GM10248 (cell line): ENCODE results near the gene FARS2.
A peak's percentile ranks its signal among the peaks of the same experiment; 100 is the strongest.

ENCODE experiments used
- CTCF ChIA-PET: fragments of 300-600 bp; sonication (Branson Sonifier 250); formaldehyde crosslinking; extraction: SDS; loops from one replicate; lab custom pipeline; 2021; ENCODE audit warnings: antibody characterized with exemption; lab: Yijun Ruan, JAX
- POLR2A ChIA-PET: fragments of 350-650 bp; sonication (Branson Sonifier 250); formaldehyde crosslinking; extraction: SDS; loops from one replicate; lab custom pipeline; 2020; ENCODE audit warnings: antibody characterized with exemption; lab: Yijun Ruan, JAX
- DNase-seq: peaks from one replicate; pipeline ENCODE4 v3.0.0; 2012; ENCODE audit errors: extremely low spot score
- TF ChIP-seq, protein P1 (sequence below): IDR thresholded peaks from 2 replicates; pipeline ENCODE4 v1.5.1; 2012; ENCODE audit warnings: mild to moderate bottlenecking, low read depth; ENCODE audit errors: extremely low read depth, missing control alignments, control extremely low read depth

The FARS2 gene

DNA sequence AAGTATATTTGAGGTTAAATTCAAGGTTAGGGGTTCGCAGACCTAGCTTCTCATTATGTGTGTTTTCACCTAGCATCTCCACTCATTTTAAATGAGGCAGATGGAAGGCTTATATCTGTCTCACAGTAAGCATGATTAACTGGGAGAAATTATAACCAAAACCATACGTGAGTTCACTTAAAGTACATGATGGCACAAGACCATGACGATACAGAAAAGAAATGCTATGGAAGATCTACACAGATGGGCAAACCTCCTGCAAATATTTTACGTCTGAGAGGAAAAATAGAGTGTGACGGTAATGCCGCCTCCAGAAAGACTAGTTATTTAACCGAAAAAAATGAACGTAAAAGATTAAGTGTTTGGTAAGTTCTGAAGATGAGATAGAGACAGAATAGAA is 337.8 kb downstream of the FARS2 start:
- DNase-seq = no peak
- ChIA-PET POLR2A (no interaction called here), CTCF (interaction anchor here (1.4 to 1.5 kb wide), 2 partner anchors 9 to 13 kb away, joined by 3 to 4 read pairs; no protein-coding TSS in a partner anchor)
- TF ChIP-seq, protein P1, sequence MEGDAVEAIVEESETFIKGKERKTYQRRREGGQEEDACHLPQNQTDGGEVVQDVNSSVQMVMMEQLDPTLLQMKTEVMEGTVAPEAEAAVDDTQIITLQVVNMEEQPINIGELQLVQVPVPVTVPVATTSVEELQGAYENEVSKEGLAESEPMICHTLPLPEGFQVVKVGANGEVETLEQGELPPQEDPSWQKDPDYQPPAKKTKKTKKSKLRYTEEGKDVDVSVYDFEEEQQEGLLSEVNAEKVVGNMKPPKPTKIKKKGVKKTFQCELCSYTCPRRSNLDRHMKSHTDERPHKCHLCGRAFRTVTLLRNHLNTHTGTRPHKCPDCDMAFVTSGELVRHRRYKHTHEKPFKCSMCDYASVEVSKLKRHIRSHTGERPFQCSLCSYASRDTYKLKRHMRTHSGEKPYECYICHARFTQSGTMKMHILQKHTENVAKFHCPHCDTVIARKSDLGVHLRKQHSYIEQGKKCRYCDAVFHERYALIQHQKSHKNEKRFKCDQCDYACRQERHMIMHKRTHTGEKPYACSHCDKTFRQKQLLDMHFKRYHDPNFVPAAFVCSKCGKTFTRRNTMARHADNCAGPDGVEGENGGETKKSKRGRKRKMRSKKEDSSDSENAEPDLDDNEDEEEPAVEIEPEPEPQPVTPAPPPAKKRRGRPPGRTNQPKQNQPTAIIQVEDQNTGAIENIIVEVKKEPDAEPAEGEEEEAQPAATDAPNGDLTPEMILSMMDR = no peak

DNA sequence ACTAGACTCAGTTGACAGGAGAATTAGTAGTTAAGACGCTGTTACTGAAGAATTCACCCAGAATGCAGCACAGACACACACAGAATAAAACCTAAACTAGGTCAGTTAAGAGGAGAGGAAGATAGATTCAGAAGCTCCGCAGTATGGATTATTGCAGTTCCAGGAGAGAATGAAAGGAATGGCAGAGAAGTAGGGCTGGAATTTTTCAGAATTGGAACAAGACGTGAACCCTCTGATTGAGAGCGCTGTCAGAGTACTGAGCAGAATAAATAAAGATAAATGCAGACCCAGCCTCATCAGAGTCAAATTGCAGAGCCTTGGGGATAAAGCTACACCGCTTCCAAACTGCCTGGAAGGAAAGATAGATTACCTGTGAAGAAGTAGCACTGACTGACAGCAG is 344.6 kb downstream of the FARS2 start:
- TF ChIP-seq, protein P1 = no peak
- CTCF ChIA-PET = interaction anchor here (0.7 to 1.5 kb wide), 2 partner anchors 10 to 17 kb away, joined by 3 to 5 read pairs; no protein-coding TSS in a partner anchor
- DNase-seq = no peak
- POLR2A ChIA-PET = no interaction called here

DNA sequence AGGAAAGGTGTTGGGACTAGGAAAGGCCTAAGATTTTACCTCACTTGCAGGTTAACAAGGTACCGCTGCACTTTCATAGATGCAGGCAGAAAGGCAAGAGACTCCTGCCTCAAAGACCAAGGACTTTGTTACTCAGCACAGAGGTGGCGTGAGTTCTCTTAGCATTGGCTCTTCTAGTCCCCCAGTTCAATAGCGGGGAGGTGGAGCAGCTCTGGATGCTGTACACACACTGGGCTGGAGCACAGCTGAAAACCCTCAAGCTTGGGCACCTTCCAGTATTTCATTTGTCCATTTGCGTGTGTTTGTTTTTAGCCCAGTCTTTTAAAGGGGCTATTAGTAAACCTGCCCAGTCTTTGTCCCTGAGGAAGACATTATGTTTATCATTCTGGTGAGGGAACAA is 345.2 kb downstream of the FARS2 start:
- TF ChIP-seq, protein P1 = no peak
- POLR2A ChIA-PET = no interaction called here
- no peak for DNase-seq
- CTCF ChIA-PET = interaction anchor here (0.7 to 1.5 kb wide), 3 partner anchors 9 to 16 kb away, joined by 3 to 5 read pairs (median 4); no protein-coding TSS in a partner anchor

DNA sequence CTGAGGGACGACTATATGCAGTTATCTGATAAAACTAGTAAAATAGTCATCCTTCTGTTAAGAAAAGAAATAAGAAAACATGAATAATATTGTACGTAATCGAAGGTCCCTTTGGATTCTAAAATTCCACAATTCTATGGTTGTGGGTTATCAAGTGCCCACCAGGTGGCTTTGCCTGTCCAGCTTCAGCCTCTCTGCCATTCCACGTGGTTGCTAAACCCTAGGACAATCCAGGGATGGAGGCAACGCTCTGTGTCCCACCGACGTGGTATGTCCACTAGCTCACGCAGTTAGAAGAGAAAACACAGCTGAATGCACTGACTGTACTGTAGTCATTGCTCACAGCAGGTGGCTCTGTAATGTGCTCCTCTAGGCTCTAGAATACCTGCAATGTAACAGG is 349.3 kb downstream of the FARS2 start:
- no peak for DNase-seq
- POLR2A ChIA-PET = no interaction called here
- TF ChIP-seq, protein P1 = no peak
- CTCF ChIA-PET = no interaction called here

DNA sequence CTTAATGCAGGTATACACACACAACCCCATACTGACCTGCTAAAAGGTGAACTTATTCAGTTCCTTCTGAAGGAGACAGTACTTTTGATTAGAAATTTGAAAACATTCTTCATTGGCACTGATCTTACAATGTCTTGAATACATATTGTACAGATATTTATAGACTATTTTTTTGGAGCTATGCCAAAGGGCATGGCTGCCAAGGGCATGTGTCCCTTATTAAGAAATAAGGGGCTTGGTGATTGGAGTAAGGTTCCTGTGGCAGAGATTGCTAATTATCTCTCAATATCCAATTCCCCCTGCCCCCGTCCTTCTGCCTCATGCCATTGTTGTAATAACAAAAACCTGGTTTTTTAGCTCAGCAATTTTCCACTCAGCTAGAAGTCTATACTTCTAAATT is 355.9 kb downstream of the FARS2 start:
- TF ChIP-seq, protein P1 = no peak
- ChIA-PET CTCF (interaction anchor here (1.0 to 1.3 kb wide), 2 partner anchors 11 to 55 kb away, joined by 3 read pairs; no protein-coding TSS in a partner anchor), POLR2A (no interaction called here)
- DNase-seq = no peak

DNA sequence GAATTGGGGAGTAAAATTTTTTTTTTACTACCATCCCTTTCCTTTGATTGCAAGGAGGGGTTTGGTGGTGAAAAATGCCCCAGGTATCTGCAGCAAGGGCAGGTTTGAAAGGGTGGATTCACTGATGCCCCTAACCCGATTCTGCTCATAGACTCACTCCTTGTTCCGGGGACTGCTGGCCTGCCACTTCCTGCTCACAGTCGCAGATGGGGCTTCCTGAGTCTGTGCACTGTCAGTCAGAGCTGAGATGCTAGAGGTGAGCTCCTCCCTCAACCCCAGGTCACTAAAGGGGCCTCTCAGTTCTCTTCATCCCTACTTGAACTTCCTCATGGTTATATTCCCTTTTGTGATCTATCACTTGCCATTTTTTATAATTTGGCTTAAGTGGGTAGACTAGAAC is 357.9 kb downstream of the FARS2 start:
- POLR2A ChIA-PET = no interaction called here
- DNase-seq = peak; percentile 36
- CTCF ChIA-PET = no interaction called here
- TF ChIP-seq, protein P1 = no peak
